Inflammatory macrophage treated with lipopolysaccharide for 1 hour (primary cell): ENCODE data around the gene TSLP.

Experiments
- DNase-seq, 2 donors: peaks; one replicate each; pipeline ENCODE4 v3.0.0-alpha.2; 2020 to 2022

Gene TSLP

DNA sequence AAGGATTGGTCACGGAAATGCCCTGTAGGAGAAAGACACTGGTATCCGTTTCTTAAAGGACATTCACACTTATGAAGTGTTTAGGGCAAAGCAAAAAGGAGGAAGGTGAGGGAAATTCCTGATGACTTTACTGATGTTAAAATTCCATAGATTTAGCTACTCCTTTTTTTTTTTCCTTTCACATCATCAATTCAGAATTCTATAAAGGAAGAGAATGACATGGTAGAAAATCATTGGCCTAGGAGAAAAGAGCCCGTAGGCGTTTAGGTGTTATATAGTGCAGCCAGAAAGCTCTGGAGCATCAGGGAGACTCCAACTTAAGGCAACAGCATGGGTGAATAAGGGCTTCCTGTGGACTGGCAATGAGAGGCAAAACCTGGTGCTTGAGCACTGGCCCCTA, at the start of gene TSLP:
TSLP (plus strand) TSS at position 301 of the 400 bp plus-strand sequence. CDS start 178 bp downstream, outside the sequence.
- no peak for DNase-seq

- DNase-seq: no peak
Observed at GRCh38 chr5:111022301-111022700, 49.2 kb upstream of the TSLP start.

DNA sequence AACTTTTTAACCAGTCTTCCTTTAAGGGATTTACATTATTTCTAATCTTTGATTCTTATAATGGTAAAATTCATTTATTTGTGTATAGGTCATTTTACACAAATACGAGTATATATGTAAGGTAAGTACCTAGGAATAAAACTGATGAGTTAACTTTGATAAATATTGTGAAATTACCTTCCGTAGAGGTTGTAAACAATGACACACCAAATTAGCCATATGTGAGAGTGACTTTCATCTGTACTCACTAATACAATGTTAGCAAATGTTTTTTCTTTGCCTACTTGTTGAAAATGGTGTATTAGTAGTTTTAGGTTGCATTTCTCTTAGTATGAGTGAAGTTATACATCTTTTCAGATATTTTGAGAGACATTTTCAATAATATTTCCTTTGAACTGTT, 42.6 kb upstream of the TSLP start:
- DNase-seq: no peak

- DNase-seq: no peak
Observed at GRCh38 chr5:111043712-111044506, 27.6 kb upstream of the TSLP start.

GRCh38 chr5:111058064-111058463, 13.4 kb upstream of the TSLP start:
- DNase-seq: no peak

DNA sequence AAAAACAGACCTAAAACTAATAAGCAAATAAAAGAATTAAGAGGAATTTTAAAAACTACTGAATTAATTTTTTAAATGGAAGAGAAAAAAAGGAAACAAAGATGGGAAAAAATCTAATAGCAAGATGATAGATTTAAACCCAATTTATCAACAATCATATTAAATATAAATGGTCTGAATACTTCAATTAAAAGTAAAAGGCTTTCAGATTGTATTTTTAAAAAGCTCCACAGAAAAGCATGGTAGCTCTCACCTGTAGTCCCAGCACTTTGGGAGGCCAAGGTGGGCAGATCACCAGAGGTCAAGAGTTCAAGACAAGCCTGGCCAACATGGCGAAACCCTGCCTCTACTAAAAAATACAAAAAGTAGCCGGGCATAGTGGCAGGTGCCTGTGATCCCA, 11.3 kb upstream of the TSLP start:
- DNase-seq: no peak

DNA sequence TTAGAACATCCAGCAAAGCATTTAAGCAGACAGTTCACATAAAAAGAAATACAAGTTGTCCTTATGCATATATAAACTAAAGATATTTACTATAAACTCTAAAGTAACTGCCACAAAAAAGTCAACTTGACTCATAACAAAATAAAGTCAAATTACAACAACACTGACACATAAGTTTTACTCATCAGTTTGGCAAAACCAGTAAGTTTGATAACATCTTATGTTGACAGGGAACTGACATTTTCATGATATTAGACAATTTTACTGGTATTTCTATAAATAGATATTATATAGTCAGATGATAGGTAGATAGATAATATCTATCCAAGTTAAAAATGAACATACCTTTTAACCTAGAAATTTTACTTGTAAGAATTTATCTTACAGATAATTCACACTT, 9.9 kb upstream of the TSLP start:
- no peak for DNase-seq

DNA sequence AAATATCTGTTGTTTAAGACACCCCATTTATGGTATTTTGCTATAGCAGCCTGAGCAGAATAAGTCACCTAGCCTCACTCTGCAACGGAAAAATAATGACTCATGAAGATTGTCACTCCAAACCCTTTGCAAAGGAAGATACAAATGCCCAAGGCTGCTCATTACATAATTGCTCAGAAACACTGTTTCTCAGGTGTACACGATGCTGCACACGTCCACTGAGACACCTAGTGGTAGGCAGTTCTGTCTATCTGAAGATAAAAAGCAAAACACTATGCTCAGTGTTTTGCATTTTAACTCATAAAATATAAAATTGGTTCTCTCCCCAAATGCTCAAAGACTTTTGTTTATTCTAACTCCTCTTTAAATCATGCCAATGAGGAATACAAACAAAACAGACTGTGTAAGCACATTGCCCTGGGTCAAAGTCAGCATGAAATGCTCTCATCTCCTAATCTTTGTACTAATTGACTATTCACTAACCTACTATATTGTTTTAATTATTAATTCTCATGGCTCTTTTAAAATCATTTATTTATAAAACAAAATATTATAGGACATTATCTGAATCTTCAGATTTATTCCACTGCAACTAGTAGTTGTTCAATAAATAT, 7.7 kb upstream of the TSLP start:
- no peak for DNase-seq

- DNase-seq: no peak
Observed at GRCh38 chr5:111066261-111066938, 5.1 kb upstream of the TSLP start.

GRCh38 chr5:111068213-111068612, 3.3 kb upstream of the TSLP start:
- DNase-seq: peak; percentile 43 to 64

DNA sequence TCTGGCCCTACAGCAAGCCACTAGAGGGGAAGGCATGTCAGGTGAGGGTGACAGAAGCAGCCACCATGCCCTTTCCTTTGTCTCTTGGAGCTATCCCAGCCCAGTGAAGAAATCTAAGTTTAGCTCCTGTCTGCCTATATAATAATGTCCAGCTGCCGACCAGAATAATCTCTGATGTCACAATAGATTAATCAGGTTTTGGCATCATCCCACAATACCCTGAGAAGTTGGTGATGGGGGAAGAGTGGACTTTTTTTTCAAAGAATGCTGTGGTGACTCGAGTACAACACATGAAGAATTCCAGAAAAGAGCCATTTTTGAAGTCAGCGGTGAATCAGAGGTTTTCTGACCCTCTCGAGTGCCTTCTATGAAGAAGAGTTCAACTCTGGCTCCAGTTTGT, 1.7 kb upstream of the TSLP start:
- DNase-seq: no peak

- DNase-seq: no peak
Observed at GRCh38 chr5:111070272-111071134, 1.0 kb upstream of the TSLP start.

DNA sequence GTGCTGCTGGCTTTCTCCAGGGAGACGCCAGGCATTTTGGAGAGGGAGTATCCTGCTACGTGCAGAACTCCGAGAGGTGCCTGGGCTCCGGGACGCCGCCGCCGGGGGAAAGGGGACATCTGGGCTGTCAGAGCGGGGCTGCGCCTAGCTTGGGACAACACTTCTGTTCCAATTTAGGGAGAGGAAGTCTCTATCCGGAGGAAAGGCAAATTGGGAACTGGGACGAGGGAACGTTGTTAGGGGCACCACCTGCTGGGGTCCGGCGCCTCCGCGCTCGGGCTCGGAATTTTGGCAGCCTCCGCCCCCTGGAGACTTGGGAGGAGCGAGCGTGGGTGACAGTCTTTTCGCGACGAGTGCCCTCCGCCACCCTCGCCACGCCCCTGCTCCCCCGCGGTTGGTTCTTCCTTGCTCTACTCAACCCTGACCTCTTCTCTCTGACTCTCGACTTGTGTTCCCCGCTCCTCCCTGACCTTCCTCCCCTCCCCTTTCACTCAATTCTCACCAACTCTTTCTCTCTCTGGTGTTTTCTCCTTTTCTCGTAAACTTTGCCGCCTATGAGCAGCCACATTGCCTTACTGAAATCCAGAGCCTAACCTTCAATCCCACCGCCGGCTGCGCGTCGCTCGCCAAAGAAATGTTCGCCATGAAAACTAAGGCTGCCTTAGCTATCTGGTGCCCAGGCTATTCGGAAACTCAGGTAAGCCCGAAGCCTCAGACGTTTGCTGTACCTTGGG, 1.6 kb downstream of the TSLP start:
- peak; percentile 60 to 62 for DNase-seq

GRCh38 chr5:111074244-111074643, 2.7 kb downstream of the TSLP start:
- no peak for DNase-seq

GRCh38 chr5:111075520-111075919, 4.0 kb downstream of the TSLP start:
- DNase-seq: peak; percentile 27 to 69

- peak; percentile 72 to 76 for DNase-seq
Observed at GRCh38 chr5:111076091-111076490, 4.6 kb downstream of the TSLP start.

GRCh38 chr5:111077678-111078077, 6.2 kb downstream of the TSLP start:
- DNase-seq: peak in 1 of 2 donors; percentile 14

- no peak for DNase-seq
Observed at GRCh38 chr5:111079846-111080245, 8.3 kb downstream of the TSLP start.

DNA sequence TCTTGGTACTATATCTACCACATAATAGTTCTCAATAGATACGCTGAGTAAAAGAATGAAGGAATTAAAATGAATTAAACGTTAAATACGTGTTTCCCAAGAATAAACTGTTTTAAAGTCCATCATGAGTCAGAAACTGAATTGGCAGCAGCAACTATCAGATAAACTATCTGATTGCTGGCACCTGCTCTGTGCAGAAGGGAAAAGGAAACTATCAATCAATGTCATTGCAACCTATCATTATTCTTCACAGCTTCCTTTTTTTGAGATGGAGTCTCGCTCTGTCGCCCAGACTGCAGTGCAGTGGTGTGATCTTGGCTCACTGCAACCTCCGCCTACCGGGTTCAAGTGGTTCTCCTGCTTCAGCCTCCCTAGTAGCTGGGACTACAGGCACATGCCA, 11.8 kb downstream of the TSLP start:
- DNase-seq: no peak

GRCh38 chr5:111092062-111092853, 20.7 kb downstream of the TSLP start, which contains the start of gene WDR36:
TSS of gene WDR36 (plus strand) at chr5:111092348. CDS start at chr5:111092457, 109 bp downstream.
- peak; percentile 81 to 95 for DNase-seq

DNA sequence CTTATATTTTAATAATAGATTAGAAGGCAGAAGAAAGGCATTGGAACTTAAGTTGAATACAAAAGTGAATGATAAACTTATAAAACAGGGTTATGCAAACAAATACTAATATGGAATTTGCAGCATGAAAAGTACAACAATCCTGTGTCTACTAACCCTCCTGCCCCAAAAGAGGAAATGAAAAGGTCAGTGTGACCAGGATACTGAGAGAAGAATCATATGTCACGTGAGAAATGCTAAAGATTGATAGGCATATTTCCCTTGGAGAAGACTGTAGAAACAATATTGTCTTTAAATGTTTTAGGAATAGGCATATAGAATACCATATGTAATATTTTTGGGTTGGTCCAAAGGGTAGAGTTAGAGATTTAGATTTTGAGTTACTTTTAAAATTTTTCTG, 24.5 kb downstream of the TSLP start:
- DNase-seq: no peak
